Naive thymus-derived CD4-positive, alpha-beta T cell (primary cell): ENCODE measurements around the gene BAAT. TPM values are rescaled to one million over a fixed set of nuclear protein-coding genes. Genes with fewer than 3 reads are reported as not detected.

Source experiments
- ATAC-seq: fragments of 150-1000 bp; cut with Tn5 transposase; 2 replicates; pipeline ENCODE4 v1.10.0; 2021; ENCODE audit warnings: mild to moderate bottlenecking, moderate library complexity
- CTCF ChIA-PET: fragments of 350-600 bp; sonication (Branson Sonifier 250); formaldehyde crosslinking; loops from one replicate; lab custom pipeline; 2021; ENCODE audit warnings: antibody characterized with exemption; lab: Charles Lee
- POLR2A ChIA-PET: fragments of 350-600 bp; sonication (Branson Sonifier 250); formaldehyde crosslinking; loops from one replicate; lab custom pipeline; 2021; ENCODE audit warnings: antibody characterized with exemption, inconsistent platforms; lab: Charles Lee
- DNase-seq, 9 donors: peaks; one replicate each; pipeline versions ENCODE4 v3.0.0 to v3.0.0-alpha.2; 2020 to 2022; ENCODE audit warnings: mixed read lengths in 1 of 9
- H3K27ac ChIP-seq: one replicate; pipeline ENCODE4 v1.7.0; 2013; ENCODE audit warnings: mild to moderate bottlenecking, low read depth, low read length, moderate library complexity
- H3K27me3 ChIP-seq, 2 donors: one replicate each; pipeline ENCODE4 v1.7.0; 2013; ENCODE audit warnings: low read length in 2 of 2, mild to moderate bottlenecking in 2 of 2, moderate library complexity in 2 of 2; ENCODE audit not compliant: control insufficient read depth in 2 of 2, insufficient read depth in 2 of 2
- H3K36me3 ChIP-seq, 3 experiments: 1 replicate in 2 of 3; 2 replicates in 1 of 3; pipeline ENCODE4 v1.7.0; 2013; ENCODE audit warnings: low read length in 3 of 3, mild to moderate bottlenecking in 3 of 3, moderate library complexity in 1 of 3; ENCODE audit not compliant: insufficient read depth in 3 of 3, control insufficient read depth in 2 of 3
- H3K4me1 ChIP-seq, 2 donors: one replicate each; pipeline ENCODE4 v1.7.0; 2013; ENCODE audit warnings: low read length in 2 of 2, mild to moderate bottlenecking in 2 of 2, moderate library complexity in 1 of 2; ENCODE audit not compliant: control insufficient read depth in 2 of 2, insufficient read depth in 2 of 2
- H3K4me3 ChIP-seq: 2 replicates; pipeline ENCODE4 v1.7.0; 2013; ENCODE audit warnings: mild to moderate bottlenecking, low read length
- H3K9me3 ChIP-seq, 3 experiments: 1 replicate in 2 of 3; 2 replicates in 1 of 3; pipeline ENCODE4 v1.7.0; 2013; ENCODE audit warnings: low read length in 3 of 3; ENCODE audit not compliant: control insufficient read depth in 2 of 3
- H3K27ac Mint-ChIP-seq, 9 donors: one replicate each; pipeline ENCODE4 v1.8.0; 2020 to 2022; ENCODE audit warnings: mixed read lengths in 9 of 9, mild to moderate bottlenecking in 8 of 9, moderate library complexity in 5 of 9, inconsistent platforms in 2 of 9
- H3K27me3 Mint-ChIP-seq, 5 donors: one replicate each; pipeline ENCODE4 v1.8.0; 2021 to 2022; ENCODE audit warnings: mixed read lengths in 5 of 5, mild to moderate bottlenecking in 1 of 5
- H3K36me3 Mint-ChIP-seq, 5 donors: one replicate each; pipeline ENCODE4 v1.8.0; 2020 to 2022; ENCODE audit warnings: mixed read lengths in 5 of 5, mild to moderate bottlenecking in 3 of 5, inconsistent platforms in 1 of 5
- H3K4me1 Mint-ChIP-seq, 7 donors: one replicate each; pipeline ENCODE4 v1.8.0; 2020 to 2022; ENCODE audit warnings: mixed read lengths in 7 of 7, mild to moderate bottlenecking in 3 of 7, inconsistent platforms in 1 of 7
- H3K4me3 Mint-ChIP-seq, 10 donors: one replicate each; pipeline ENCODE4 v1.8.0; 2020 to 2022; ENCODE audit warnings: mild to moderate bottlenecking in 10 of 10, mixed read lengths in 10 of 10, moderate library complexity in 6 of 10, inconsistent platforms in 2 of 10
- H3K9me3 Mint-ChIP-seq, 11 donors: one replicate each; pipeline ENCODE4 v1.8.0; 2020 to 2022; ENCODE audit warnings: mixed read lengths in 11 of 11, mild to moderate bottlenecking in 4 of 11, inconsistent platforms in 1 of 11, moderate library complexity in 1 of 11
- intact Hi-C, 2 donors: fragments of 100-400 bp; cut with micrococcal nuclease; formaldehyde crosslinking; loops; one replicate each; pipeline ENCODE4 v1.15.1; 2023
- polyA plus RNA-seq, 2 donors: library from polyadenylated mRNA; unstranded; fragments of 300-500 nt; fragmentation: Illumina TruSeq; gene quantifications; one replicate each; pipeline ENCODE4 v1.2.3, GENCODE V29; 2021
- total RNA-seq, 6 experiments: library from RNA in 5 of 6; stranded (reverse) in 5 of 6; gene quantifications; 1 replicate in 5 of 6; 2 replicates in 1 of 6; pipeline ENCODE4 v1.2.3 and lab custom pipeline; 2021 to 2026

The BAAT gene
- total and polyA plus RNA-seq, 7 experiments from 2014 or later: 0.07 TPM; not detected in 6

- Histone ChIP-seq H3K27me3 (no peaks in the 10 kb centered on the region), H3K4me3 (no peak overlapping the region), H3K9me3 (no peaks in the 10 kb centered on the region), H3K4me1 (no peaks in the 10 kb centered on the region), H3K27ac (no peak overlapping the region), H3K36me3 (no peaks in the 10 kb centered on the region)
- peaks cover 2 to 13% (median 6%) of the 10 kb centered on the region in 11 donors for H3K9me3 Mint-ChIP-seq
- intact Hi-C loops: no loop called here
- H3K4me3 Mint-ChIP-seq: no peak overlapping the region
- ChIA-PET POLR2A (no interaction called here), CTCF (no interaction called here)
- H3K27me3 Mint-ChIP-seq: peaks cover 0 to 36% (median 13%) of the 10 kb centered on the region in 5 donors
- ATAC-seq (no peak), DNase-seq (no peak)
- H3K4me1 Mint-ChIP-seq: no peaks in the 10 kb centered on the region
- peaks cover 0 to 14% (median 0%) of the 10 kb centered on the region in 5 donors for H3K36me3 Mint-ChIP-seq
- no peak overlapping the region for H3K27ac Mint-ChIP-seq
Observed at GRCh38 chr9:101427957-101428655, 43.3 kb upstream of the BAAT start.

- Histone ChIP-seq H3K27ac (no peak overlapping the region), H3K27me3 (no peaks in the 10 kb centered on the region), H3K4me3 (no peak overlapping the region), H3K9me3 (no peaks in the 10 kb centered on the region), H3K36me3 (no peaks in the 10 kb centered on the region), H3K4me1 (no peaks in the 10 kb centered on the region)
- peaks cover 0 to 36% (median 13%) of the 10 kb centered on the region in 5 donors for H3K27me3 Mint-ChIP-seq
- CTCF ChIA-PET: no interaction called here
- no peak overlapping the region for H3K4me3 Mint-ChIP-seq
- no peak overlapping the region for H3K27ac Mint-ChIP-seq
- H3K36me3 Mint-ChIP-seq: peaks cover 0 to 17% (median 0%) of the 10 kb centered on the region in 5 donors
- DNase-seq: no peak
- peaks cover 2 to 18% (median 6%) of the 10 kb centered on the region in 11 donors for H3K9me3 Mint-ChIP-seq
- intact Hi-C loops: no loop called here
- no peak for ATAC-seq
- POLR2A ChIA-PET: no interaction called here
- H3K4me1 Mint-ChIP-seq: no peaks in the 10 kb centered on the region
Observed at GRCh38 chr9:101427358-101427757, 42.6 kb upstream of the BAAT start.

- no peaks in the 10 kb centered on the region for H3K27me3 ChIP-seq
- Mint-ChIP-seq H3K36me3 (peaks cover 0 to 41% (median 19%) of the 10 kb centered on the region in 5 donors), H3K27me3 (peaks cover 0 to 4% (median 0%) of the 10 kb centered on the region in 5 donors), H3K4me3 (no peak overlapping the region), H3K27ac (no peak overlapping the region), H3K4me1 (no peaks in the 10 kb centered on the region), H3K9me3 (peaks cover 20 to 63% (median 33%) of the 10 kb centered on the region in 11 donors)
- no peak overlapping the region for H3K27ac ChIP-seq
- ATAC-seq (no peak), DNase-seq (no peak)
- no peaks in the 10 kb centered on the region for H3K36me3 ChIP-seq
- H3K4me1 ChIP-seq: no peaks in the 10 kb centered on the region
- H3K4me3 ChIP-seq: no peak overlapping the region
- intact Hi-C loops: no loop called here
- ChIA-PET POLR2A (interaction anchor here (0.7 kb wide), 1 partner anchor 9 kb away, joined by 3 read pairs; no protein-coding TSS in a partner anchor), CTCF (no interaction called here)
- peaks cover 0 to 24% (median 5%) of the 10 kb centered on the region in 3 experiments for H3K9me3 ChIP-seq
Observed at GRCh38 chr9:101421653-101422065, 36.9 kb upstream of the BAAT start.

GRCh38 chr9:101419863-101420262, 35.1 kb upstream of the BAAT start:
- peaks cover 2 to 50% (median 26%) of the 10 kb centered on the region in 5 donors for H3K36me3 Mint-ChIP-seq
- peaks cover 23 to 73% (median 43%) of the 10 kb centered on the region in 11 donors for H3K9me3 Mint-ChIP-seq
- CTCF ChIA-PET: no interaction called here

GRCh38 chr9:101418518-101419430, 34.0 kb upstream of the BAAT start:
- Mint-ChIP-seq H3K4me1 (no peaks in the 10 kb centered on the region), H3K27me3 (no peaks in the 10 kb centered on the region), H3K27ac (no peak overlapping the region), H3K4me3 (no peak overlapping the region), H3K36me3 (peaks cover 6 to 54% (median 31%) of the 10 kb centered on the region in 5 donors), H3K9me3 (peaks cover 25 to 80% (median 48%) of the 10 kb centered on the region in 11 donors)
- intact Hi-C loops: no loop called here
- POLR2A ChIA-PET: no interaction called here
- DNase-seq (no peak), ATAC-seq (no peak)
- Histone ChIP-seq H3K36me3 (no peaks in the 10 kb centered on the region), H3K27me3 (no peaks in the 10 kb centered on the region), H3K4me3 (no peak overlapping the region), H3K27ac (no peak overlapping the region), H3K4me1 (no peaks in the 10 kb centered on the region), H3K9me3 (peaks cover 0 to 31% (median 5%) of the 10 kb centered on the region in 3 experiments)
- CTCF ChIA-PET: no interaction called here

More at GRCh38 chr9:101419863-101420262, 35.1 kb upstream of the BAAT start:
- Mint-ChIP-seq H3K4me3 (no peak overlapping the region), H3K27me3 (peaks cover 0 to 4% (median 0%) of the 10 kb centered on the region in 5 donors), H3K4me1 (no peaks in the 10 kb centered on the region), H3K27ac (no peak overlapping the region)
- Histone ChIP-seq H3K36me3 (no peaks in the 10 kb centered on the region), H3K27ac (no peak overlapping the region), H3K4me1 (no peaks in the 10 kb centered on the region), H3K4me3 (no peak overlapping the region), H3K27me3 (no peaks in the 10 kb centered on the region), H3K9me3 (peaks cover 0 to 31% (median 5%) of the 10 kb centered on the region in 3 experiments)
- DNase-seq (no peak), ATAC-seq (no peak)
- POLR2A ChIA-PET: no interaction called here
- intact Hi-C loops: no loop called here

- no peaks in the 10 kb centered on the region for H3K36me3 ChIP-seq
- H3K27ac Mint-ChIP-seq: no peak overlapping the region
- H3K36me3 Mint-ChIP-seq: peaks cover 12 to 54% (median 37%) of the 10 kb centered on the region in 5 donors
- DNase-seq (no peak), ATAC-seq (no peak)
- H3K4me3 Mint-ChIP-seq: no peak overlapping the region
- H3K27me3 Mint-ChIP-seq: no peaks in the 10 kb centered on the region
- no peak overlapping the region for H3K27ac ChIP-seq
- peaks cover 26 to 80% (median 53%) of the 10 kb centered on the region in 11 donors for H3K9me3 Mint-ChIP-seq
- H3K9me3 ChIP-seq: peaks cover 4 to 39% (median 5%) of the 10 kb centered on the region in 3 experiments
- H3K4me1 Mint-ChIP-seq: no peaks in the 10 kb centered on the region
- no peaks in the 10 kb centered on the region for H3K27me3 ChIP-seq
- POLR2A ChIA-PET: no interaction called here
- H3K4me3 ChIP-seq: no peak overlapping the region
- intact Hi-C loops: no loop called here
- CTCF ChIA-PET: no interaction called here
- H3K4me1 ChIP-seq: no peaks in the 10 kb centered on the region
Observed at GRCh38 chr9:101417977-101418376, 33.2 kb upstream of the BAAT start.
